HG03139 (cell line): ENCODE measurements around the gene TLN1.

Experiments used
- ATAC-seq: cut with Tn5 transposase; IDR thresholded peaks from one replicate; pipeline ENCODE4 v1.9.1; 2021; ENCODE audit not compliant: unreplicated experiment

TLN1 gene

GRCh38 chr9:35731415-35732184 lies 395 bp downstream of the TLN1 start:
- no peak for ATAC-seq

GRCh38 chr9:35730486-35730854 lies 1.5 kb downstream of the TLN1 start:
- ATAC-seq: no peak

- no peak for ATAC-seq
Measured at GRCh38 chr9:35729700-35730485, 2.1 kb downstream of the TLN1 start.

- no peak for ATAC-seq
Measured at GRCh38 chr9:35729101-35729500, 2.9 kb downstream of the TLN1 start.

GRCh38 chr9:35728041-35728971 lies 3.7 kb downstream of the TLN1 start:
- no peak for ATAC-seq

GRCh38 chr9:35727676-35728040 lies 4.3 kb downstream of the TLN1 start:
- ATAC-seq: no peak

DNA sequence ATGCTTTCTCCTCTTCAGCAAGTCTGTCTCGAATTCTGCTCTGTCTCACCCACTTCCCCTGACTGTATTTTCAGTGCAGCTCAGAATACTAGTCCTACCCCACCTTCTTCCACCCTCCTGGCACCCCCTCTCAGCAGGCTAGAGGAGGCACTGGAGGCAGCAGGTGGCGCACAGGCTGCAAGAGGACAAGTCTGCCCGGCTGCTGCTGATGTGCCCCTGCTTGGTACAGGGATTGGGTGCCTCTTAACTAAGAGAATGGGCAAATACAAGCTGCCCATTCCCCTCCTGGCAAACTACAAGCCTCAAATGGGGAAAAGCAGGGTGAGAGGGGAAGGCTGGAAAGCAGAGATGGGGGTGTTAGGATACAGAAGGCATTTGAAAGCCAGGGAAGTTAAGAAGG lies 5.1 kb downstream of the TLN1 start:
- ATAC-seq: no peak

GRCh38 chr9:35725362-35725761 lies 6.6 kb downstream of the TLN1 start:
- no peak for ATAC-seq

GRCh38 chr9:35723908-35724307 lies 8.1 kb downstream of the TLN1 start:
- ATAC-seq: no peak

DNA sequence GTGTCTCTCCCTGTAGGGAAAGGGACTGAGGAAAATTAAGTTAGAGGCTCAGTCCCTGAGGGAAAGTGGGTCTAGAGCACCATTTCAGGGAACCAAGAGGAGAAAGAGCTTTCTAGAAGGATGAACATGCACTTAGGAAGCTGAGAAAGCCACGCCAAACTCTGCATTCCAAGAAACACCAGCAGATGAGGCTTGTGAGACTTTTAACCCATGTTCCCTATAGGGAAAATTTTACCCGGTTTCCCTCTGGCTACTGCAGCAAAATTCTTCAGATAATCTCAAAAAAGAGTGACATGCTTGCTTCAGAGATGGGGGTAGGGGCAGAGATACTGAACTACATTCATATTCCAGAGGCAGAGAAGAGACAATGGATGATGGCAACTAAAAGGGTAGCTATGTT lies 8.6 kb downstream of the TLN1 start:
- ATAC-seq: no peak

- ATAC-seq: no peak
Measured at GRCh38 chr9:35719546-35719945, 12.4 kb downstream of the TLN1 start.

DNA sequence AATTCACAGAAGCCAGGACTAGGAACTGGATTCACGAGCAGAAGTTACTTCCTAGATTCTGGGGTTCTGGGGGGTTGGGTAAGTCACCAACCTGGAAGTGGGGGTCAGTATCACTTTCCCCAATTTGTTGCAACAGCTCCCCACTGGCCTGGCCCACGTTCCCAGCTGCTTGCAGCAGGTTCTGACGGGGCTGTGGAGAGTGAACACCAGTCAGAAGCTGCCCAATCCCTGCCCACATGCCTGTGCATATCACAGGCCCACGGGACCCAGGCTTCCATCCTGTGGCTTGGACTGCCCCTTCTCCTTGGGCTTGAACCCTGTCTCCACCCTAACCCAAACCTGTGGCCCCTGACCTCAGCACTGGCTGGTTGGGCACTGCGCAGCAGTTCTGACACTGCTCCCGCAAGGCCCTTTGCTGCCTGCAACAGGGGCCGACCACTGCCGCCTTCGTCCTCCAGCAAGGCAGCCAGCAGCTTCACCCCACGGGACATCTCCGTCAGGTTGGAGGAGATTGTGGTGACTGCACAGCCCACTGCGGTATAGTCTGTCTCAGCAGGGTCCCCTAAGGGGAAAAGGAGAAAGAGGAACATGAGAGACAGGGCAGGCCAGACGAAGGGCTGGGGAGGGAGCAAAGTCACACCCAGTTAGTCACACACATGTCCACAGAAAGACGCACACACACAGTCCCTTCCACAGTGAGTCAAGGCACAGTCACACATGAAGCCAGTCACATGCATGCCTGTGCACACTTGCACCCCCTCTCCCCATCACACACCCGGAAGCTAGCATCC lies 13.1 kb downstream of the TLN1 start:
- ATAC-seq: peak; percentile 45

GRCh38 chr9:35717132-35717870 lies 14.7 kb downstream of the TLN1 start:
- ATAC-seq: no peak

- no peak for ATAC-seq
Measured at GRCh38 chr9:35716230-35716629, 15.8 kb downstream of the TLN1 start.

- ATAC-seq: no peak
Measured at GRCh38 chr9:35714579-35715252, 17.3 kb downstream of the TLN1 start.

GRCh38 chr9:35714123-35714522 lies 17.9 kb downstream of the TLN1 start:
- no peak for ATAC-seq

GRCh38 chr9:35713578-35713977 lies 18.4 kb downstream of the TLN1 start:
- ATAC-seq: no peak

DNA sequence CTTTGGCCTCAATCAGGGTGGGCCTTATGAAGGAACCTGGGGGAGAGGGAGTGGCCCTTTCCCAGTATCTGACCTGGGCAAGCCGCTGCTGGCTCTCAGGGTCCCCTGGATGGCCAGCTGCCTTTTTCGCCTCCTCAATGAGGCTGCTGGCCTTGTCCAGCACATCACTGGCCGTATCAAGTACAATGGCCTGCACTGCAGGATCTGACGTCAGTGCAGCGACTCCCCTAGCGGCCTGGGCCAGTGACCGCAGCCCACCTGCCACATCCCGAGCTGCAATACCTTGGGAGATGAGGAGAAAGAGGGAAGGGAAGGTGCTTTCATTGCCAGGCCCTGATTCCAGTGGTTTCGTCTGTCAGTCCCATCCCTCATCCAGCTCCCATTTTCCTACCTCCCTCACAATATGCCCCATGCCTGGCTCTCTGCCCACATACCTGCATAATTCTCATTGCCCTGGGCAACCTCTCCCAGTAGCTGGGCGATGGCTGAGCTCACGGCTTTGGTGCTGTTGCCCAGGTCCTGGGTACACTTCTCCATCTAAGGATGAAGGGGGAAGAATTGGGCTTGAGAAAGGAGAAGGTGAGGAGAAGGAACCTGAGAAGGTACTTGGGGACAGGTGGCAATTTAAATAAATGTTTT lies 19.1 kb downstream of the TLN1 start:
- no peak for ATAC-seq
